GM18870 (cell line): ENCODE measurements around the gene SIAH2.

Experiments used
- ATAC-seq: cut with Tn5 transposase; IDR thresholded peaks from one replicate; pipeline ENCODE4 v1.9.1; 2021; ENCODE audit warnings: moderate library complexity; ENCODE audit not compliant: unreplicated experiment

Gene SIAH2

GRCh38 chr3:150749255-150749654, 13.7 kb downstream of the SIAH2 start:
- ATAC-seq, result no peak

- ATAC-seq, result no peak
Observed at GRCh38 chr3:150748684-150749047, 14.3 kb downstream of the SIAH2 start.

GRCh38 chr3:150747886-150748683, 14.9 kb downstream of the SIAH2 start:
- ATAC-seq, result no peak

GRCh38 chr3:150746791-150747590, 16.0 kb downstream of the SIAH2 start:
- ATAC-seq, result no peak

- ATAC-seq, result no peak
Observed at GRCh38 chr3:150745832-150746231, 17.1 kb downstream of the SIAH2 start.

GRCh38 chr3:150744919-150745211, 18.1 kb downstream of the SIAH2 start:
- no peak for ATAC-seq

GRCh38 chr3:150744041-150744918, 18.7 kb downstream of the SIAH2 start:
- ATAC-seq, result no peak

- no peak for ATAC-seq
Observed at GRCh38 chr3:150743508-150743907, 19.5 kb downstream of the SIAH2 start.

- no peak for ATAC-seq
Observed at GRCh38 chr3:150742679-150743078, 20.3 kb downstream of the SIAH2 start.

- no peak for ATAC-seq
Observed at GRCh38 chr3:150742141-150742523, 20.8 kb downstream of the SIAH2 start.

- no peak for ATAC-seq
Observed at GRCh38 chr3:150741497-150742140, 21.4 kb downstream of the SIAH2 start.

GRCh38 chr3:150740733-150741496, 22.1 kb downstream of the SIAH2 start:
- ATAC-seq, result no peak

GRCh38 chr3:150739877-150740645, 22.9 kb downstream of the SIAH2 start:
- peak; percentile 5 for ATAC-seq

GRCh38 chr3:150739200-150739863, 23.6 kb downstream of the SIAH2 start:
- peak; percentile 42 for ATAC-seq

GRCh38 chr3:150738688-150739087, 24.3 kb downstream of the SIAH2 start:
- ATAC-seq, result no peak

GRCh38 chr3:150737874-150738679, 24.9 kb downstream of the SIAH2 start:
- ATAC-seq, result peak; percentile 44

GRCh38 chr3:150736903-150737832, 25.8 kb downstream of the SIAH2 start:
- no peak for ATAC-seq
